Neuronal stem cell (in vitro differentiated cells): ENCODE measurements around the gene JPT1.

Experiments
- DNase-seq: peaks from one replicate; pipeline ENCODE4 v3.0.0-alpha.2; 2013; ENCODE audit warnings: low spot score
- H2AFZ ChIP-seq: one replicate; pipeline ENCODE4 v1.6.1; 2013; ENCODE audit warnings: mild to moderate bottlenecking, low read length, inconsistent platforms
- H2AK5ac ChIP-seq: 2 replicates; pipeline ENCODE4 v1.6.1; 2013; ENCODE audit warnings: low read depth, mild to moderate bottlenecking, inconsistent platforms, low read length, moderate library complexity, mixed read lengths
- H2BK120ac ChIP-seq: 2 replicates; pipeline ENCODE4 v1.6.1; 2013; ENCODE audit warnings: low read depth, mild to moderate bottlenecking, inconsistent platforms, low read length, moderate library complexity, mixed read lengths
- H2BK12ac ChIP-seq: one replicate; pipeline ENCODE4 v1.6.1; 2013; ENCODE audit warnings: low read length, inconsistent platforms
- H2BK15ac ChIP-seq: 2 replicates; pipeline ENCODE4 v1.6.1; 2013; ENCODE audit warnings: mild to moderate bottlenecking, low read length, inconsistent platforms, mixed read lengths
- H2BK5ac ChIP-seq: one replicate; pipeline ENCODE4 v1.6.1; 2013; ENCODE audit warnings: inconsistent platforms, mild to moderate bottlenecking, low read length, moderate library complexity
- H3K14ac ChIP-seq: one replicate; pipeline ENCODE4 v1.6.1; 2013; ENCODE audit warnings: low read length, inconsistent platforms
- H3K18ac ChIP-seq: 2 replicates; pipeline ENCODE4 v1.6.1; 2013; ENCODE audit warnings: low read length, inconsistent platforms
- H3K23ac ChIP-seq: 2 replicates; pipeline ENCODE4 v1.6.1; 2013; ENCODE audit warnings: low read depth, mild to moderate bottlenecking, mixed read lengths, low read length, inconsistent platforms; ENCODE audit not compliant: poor library complexity
- H3K27ac ChIP-seq: replicated peaks from 3 replicates; pipeline ENCODE4 v1.5.1; 2013; ENCODE audit warnings: low read length, inconsistent platforms
- H3K27me3 ChIP-seq, 3 experiments: 2 replicates each; pipeline ENCODE4 v1.6.1; 2013; ENCODE audit warnings: low read length in 3 of 3, mild to moderate bottlenecking in 2 of 3, inconsistent platforms in 1 of 3, low read depth in 1 of 3, mixed read lengths in 1 of 3, moderate library complexity in 1 of 3; ENCODE audit not compliant: control insufficient read depth in 3 of 3, insufficient read depth in 3 of 3
- H3K36me3 ChIP-seq, 2 donors: replicated peaks in 1 of 2; 2 replicates each; pipeline ENCODE4 v1.6.1; 2013; ENCODE audit warnings: low read length in 2 of 2; ENCODE audit not compliant: control insufficient read depth in 2 of 2, insufficient read depth in 2 of 2
- H3K4ac ChIP-seq: 2 replicates; pipeline ENCODE4 v1.6.1; 2013; ENCODE audit warnings: inconsistent platforms, mild to moderate bottlenecking, low read length, moderate library complexity
- H3K4me1 ChIP-seq, 2 donors: 1 replicate in 1 of 2; 2 replicates in 1 of 2; pipeline ENCODE4 v1.6.1; 2013; ENCODE audit warnings: low read length in 2 of 2, low read depth in 1 of 2; ENCODE audit not compliant: control insufficient read depth in 2 of 2, insufficient read depth in 1 of 2
- H3K4me2 ChIP-seq: one replicate; pipeline ENCODE4 v1.6.1; 2013; ENCODE audit warnings: mild to moderate bottlenecking, low read length, inconsistent platforms; ENCODE audit not compliant: insufficient read depth, poor library complexity, severe bottlenecking
- H3K4me3 ChIP-seq, 2 donors: 2 replicates each; pipeline ENCODE4 v1.5.1; 2013; ENCODE audit warnings: low read length in 2 of 2, mild to moderate bottlenecking in 2 of 2, inconsistent platforms in 1 of 2, moderate library complexity in 1 of 2
- H3K79me1 ChIP-seq: one replicate; pipeline ENCODE4 v1.6.1; 2013; ENCODE audit warnings: low read depth, mild to moderate bottlenecking, inconsistent platforms, low read length, moderate library complexity
- H3K9ac ChIP-seq: one replicate; pipeline ENCODE4 v1.6.1; 2013; ENCODE audit warnings: mild to moderate bottlenecking, low read depth, low read length, inconsistent platforms; ENCODE audit not compliant: poor library complexity
- H3K9me3 ChIP-seq, 2 donors: replicated peaks in 1 of 2; 2 replicates each; pipeline versions ENCODE3 to v1.6.1; 2013; ENCODE audit warnings: low read length in 2 of 2, mild to moderate bottlenecking in 2 of 2, inconsistent platforms in 1 of 2, low read depth in 1 of 2, mixed read lengths in 1 of 2, moderate library complexity in 1 of 2; ENCODE audit not compliant: control insufficient read depth in 2 of 2, insufficient read depth in 1 of 2
- H4K8ac ChIP-seq: one replicate; pipeline ENCODE4 v1.6.1; 2013; ENCODE audit warnings: low read depth, mild to moderate bottlenecking, inconsistent platforms, low read length, moderate library complexity
- H4K91ac ChIP-seq: one replicate; pipeline ENCODE4 v1.6.1; 2013; ENCODE audit warnings: low read length, low read depth, mild to moderate bottlenecking, inconsistent platforms; ENCODE audit not compliant: poor library complexity
- WGBS, 2 donors: extraction: QIAGEN DNeasy Blood & Tissue Kit; methylation state at CpG; one replicate each; pipeline ENCODE4 v1.1.7; 2013; ENCODE audit warnings: missing lambda C conversion rate in 2 of 2, mixed read lengths in 1 of 2; ENCODE audit not compliant: insufficient read length in 2 of 2, insufficient replicate concordance in 1 of 2; ENCODE audit errors: extremely low coverage in 2 of 2; 5-methylcytosine and 5-hydroxymethylcytosine counted together

JPT1 gene

DNA sequence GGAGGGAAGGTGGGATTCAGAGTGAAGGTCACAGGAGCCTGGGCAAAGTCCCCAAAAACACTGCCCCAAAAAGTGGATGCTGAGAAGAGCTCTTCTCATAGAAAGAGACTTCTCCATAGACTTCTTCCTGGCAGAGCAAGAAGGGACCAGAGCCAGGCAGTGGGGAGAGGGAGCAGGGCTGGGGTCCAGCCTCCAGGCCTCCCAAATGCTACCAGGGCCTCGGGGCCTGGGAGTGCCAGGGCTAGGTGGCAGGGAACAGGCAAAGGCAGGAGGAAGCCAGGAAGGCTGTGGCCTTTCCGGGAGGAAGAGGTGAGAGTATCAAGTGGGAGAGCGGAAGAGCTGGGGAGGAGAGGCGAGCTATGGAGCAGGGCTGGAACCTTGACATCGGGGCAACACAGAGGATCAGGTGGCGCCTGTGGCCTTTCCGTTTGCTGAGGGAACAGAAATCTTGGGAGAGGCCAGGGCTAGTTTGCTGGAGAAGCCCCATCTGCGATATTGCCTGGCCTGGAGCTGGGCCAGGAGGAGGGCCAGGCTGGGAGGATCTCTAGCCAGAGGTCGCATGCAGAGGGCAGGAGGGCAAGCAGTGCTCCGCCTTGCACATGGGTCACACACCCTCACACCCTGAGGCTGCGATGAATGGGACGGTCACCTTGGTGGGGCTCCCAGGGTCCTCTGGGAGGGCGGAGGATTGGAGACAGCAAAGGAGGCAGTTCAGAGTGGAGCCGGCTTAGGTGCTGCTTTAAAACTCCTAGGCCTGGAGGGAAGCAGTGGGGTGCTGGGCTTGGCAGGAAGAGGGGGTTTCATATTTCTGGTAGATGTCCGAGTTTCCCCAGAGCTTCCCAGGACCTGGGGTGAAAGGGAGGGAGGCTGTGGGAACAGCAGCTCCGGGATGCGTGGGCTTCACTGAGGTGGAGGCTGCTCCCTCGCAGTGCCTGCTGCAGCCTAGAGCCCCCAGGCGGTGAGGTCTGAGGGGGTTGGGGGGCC lies 63.1 kb downstream of the JPT1 start:
- Histone ChIP-seq H3K27ac (no peak overlapping the region), H3K23ac (peak overlapping the region; percentile 3), H3K36me3 (no peaks in the 10 kb centered on the region), H4K8ac (no peak overlapping the region), H2BK12ac (no peak overlapping the region), H2BK5ac (no peak overlapping the region), H2AK5ac (peak overlapping the region; percentile 73), H3K14ac (no peak overlapping the region), H3K27me3 (no peaks in the 10 kb centered on the region), H3K4ac (no peak overlapping the region), H3K18ac (peak overlapping the region; percentile 82), H3K4me1 (peaks cover 19 to 32% of the 10 kb centered on the region in 2 donors), H2BK15ac (peak overlapping the region; percentile 28), H3K9me3 (no peaks in the 10 kb centered on the region), H2AFZ (peak overlapping the region; percentile 70), H3K9ac (peak overlapping the region; percentile 86), H4K91ac (no peak overlapping the region), H3K4me2 (no peak overlapping the region), H2BK120ac (peak overlapping the region; percentile 1), H3K4me3 (no peak overlapping the region), H3K79me1 (no peaks in the 10 kb centered on the region)
- WGBS, 2 donors, result no CpG with 5 or more reads among the region's 19 CpGs
- DNase-seq, result no peak

DNA sequence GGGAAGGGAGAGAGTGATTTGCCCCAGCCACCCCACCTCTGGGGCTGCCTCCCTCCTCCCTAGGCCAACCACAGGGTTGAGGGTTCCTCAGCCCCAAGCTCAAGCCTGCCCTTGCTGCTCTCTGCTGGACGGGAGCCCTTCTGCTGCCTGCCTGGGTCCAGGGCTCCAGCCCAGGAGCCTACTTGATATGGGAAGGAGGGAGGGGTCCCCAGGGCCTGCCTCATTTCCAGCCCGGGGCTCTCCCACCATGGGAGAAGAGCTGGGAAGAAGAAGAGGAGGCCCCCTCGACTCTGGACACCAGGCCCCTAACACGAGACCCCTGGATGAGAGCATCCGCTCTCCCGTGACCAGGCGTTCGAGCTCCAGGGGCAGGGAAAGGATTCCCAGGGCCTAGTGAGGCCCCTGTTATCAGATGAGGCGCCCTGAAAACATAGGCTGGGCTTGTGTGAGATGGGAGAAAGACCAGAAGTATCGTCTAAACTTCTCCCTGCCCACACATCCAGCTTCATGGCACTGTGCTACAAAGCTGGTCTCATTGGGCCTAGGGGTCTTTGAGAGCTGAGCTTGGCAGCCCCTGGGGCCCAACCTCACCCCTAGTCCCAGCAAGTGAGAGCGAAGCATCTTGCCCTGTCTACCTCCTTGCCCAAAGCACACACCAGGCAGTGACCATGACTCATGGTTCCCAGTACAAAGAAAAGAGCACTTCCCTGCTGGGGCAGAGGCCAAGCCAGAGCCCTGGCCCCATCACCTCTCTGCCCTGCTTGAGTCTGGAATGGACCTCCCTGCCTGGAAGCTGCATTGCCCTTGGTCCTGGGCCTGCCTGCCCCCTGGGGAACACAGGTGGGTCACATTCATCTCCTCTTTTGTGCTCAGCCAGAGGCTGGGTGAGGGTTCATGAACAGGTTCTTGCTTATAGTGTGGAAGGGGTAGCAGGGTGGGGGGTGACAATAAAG lies 65.6 kb downstream of the JPT1 start:
- Histone ChIP-seq H3K14ac (no peak overlapping the region), H3K4me2 (peak overlapping the region; percentile 87), H3K4ac (peak overlapping the region; percentile 87), H3K36me3 (no peaks in the 10 kb centered on the region), H3K18ac (peak overlapping the region; percentile 99), H4K8ac (peak overlapping the region; percentile 49), H2BK120ac (peak overlapping the region; percentile 81), H2BK15ac (peak overlapping the region; percentile 93), H2BK5ac (peak overlapping the region; percentile 31), H3K4me1 (peaks cover 19 to 38% of the 10 kb centered on the region in 2 donors), H3K9ac (peak overlapping the region; percentile 85), H2AK5ac (peak overlapping the region; percentile 98), H2AFZ (peak overlapping the region; percentile 81), H3K23ac (peak overlapping the region; percentile 96), H2BK12ac (peak overlapping the region; percentile 80), H3K79me1 (no peaks in the 10 kb centered on the region), H3K9me3 (no peaks in the 10 kb centered on the region), H3K27ac (no peak overlapping the region), H3K4me3 (peak overlapping the region in 1 of 2 donors; percentile 86), H4K91ac (no peak overlapping the region), H3K27me3 (no peaks in the 10 kb centered on the region)
- no CpG with 5 or more reads among the region's 11 CpGs for WGBS, 2 donors
- no peak for DNase-seq

DNA sequence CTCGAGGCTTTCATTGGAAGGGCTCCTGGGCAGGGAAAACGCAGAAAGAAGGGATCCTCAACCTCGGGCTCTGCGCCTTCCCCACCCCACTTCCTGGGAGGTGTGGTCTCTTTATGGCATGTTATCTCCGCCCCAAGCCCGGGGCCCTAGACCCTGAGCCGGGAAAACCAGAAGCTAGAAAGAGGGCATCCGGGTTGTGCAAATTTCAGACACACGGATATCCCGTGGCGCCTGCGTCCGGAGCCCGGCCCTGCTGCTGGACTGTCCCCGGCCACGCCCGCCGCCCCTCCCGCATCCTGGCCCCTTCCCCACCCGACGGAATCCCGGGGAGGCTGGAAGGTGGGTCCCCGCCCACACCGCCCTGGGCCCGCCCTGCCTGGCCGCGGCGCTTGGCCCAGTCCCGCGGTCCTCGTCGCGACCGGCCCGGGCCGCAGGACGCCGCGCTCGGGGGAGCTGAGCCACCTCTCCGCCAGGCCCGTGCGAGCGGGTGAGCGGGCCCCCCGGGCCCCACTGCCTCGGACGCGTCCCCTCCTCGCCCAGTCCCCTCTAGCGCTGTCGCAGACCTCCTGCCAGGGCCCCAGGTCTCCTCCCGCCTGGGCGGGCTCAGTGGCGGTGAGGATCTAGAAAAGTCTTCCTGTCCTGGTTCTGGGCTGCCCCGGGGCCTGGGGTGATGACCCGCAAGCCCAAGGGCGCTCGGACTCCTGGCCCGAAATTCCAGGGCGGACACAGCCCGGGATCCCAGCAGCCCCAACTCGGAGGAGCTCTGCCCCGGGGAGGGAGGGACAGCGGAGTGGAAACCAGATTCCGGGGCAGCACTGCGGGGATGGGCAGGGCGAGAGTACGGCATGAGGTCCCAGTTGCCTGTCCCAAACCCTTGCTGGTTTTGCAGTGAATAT lies 66.5 kb downstream of the JPT1 start, which contains the start of gene SLC16A5:
SLC16A5 (plus strand) TSS at position 397 of the 896 bp plus-strand sequence. CDS start 5,683 bp downstream, outside the sequence.
- Histone ChIP-seq H3K4me3 (peak within 1 kb of the TSS in 1 of 2 donors; percentile 86), H3K79me1 (no peaks in the 10 kb centered on the region), H2AK5ac (peak within 1 kb of the TSS; percentile 98), H3K36me3 (no peaks in the 10 kb centered on the region), H3K27ac (peak within 1 kb of the TSS; percentile 76), H2AFZ (peak within 1 kb of the TSS; percentile 81), H3K4me2 (peak within 1 kb of the TSS; percentile 87), H4K91ac (no peak within 1 kb of the TSS), H3K9me3 (no peaks in the 10 kb centered on the region), H3K27me3 (no peaks in the 10 kb centered on the region), H2BK12ac (peak within 1 kb of the TSS; percentile 80), H2BK15ac (peak within 1 kb of the TSS; percentile 93), H3K4me1 (peaks cover 19 to 38% of the 10 kb centered on the region in 2 donors), H3K23ac (peak within 1 kb of the TSS; percentile 96), H3K4ac (peak within 1 kb of the TSS; percentile 87), H2BK120ac (peak within 1 kb of the TSS; percentile 81), H3K14ac (peak within 1 kb of the TSS; percentile 78), H3K18ac (peak within 1 kb of the TSS; percentile 99), H4K8ac (peak within 1 kb of the TSS; percentile 74), H2BK5ac (peak within 1 kb of the TSS; percentile 31), H3K9ac (peak within 1 kb of the TSS; percentile 85)
- WGBS, 2 donors, result no CpG with 5 or more reads among the region's 69 CpGs
- DNase-seq, result peak; percentile 65
